ENCODE data around the gene ERBB3. TPM values are rescaled to one million over a fixed set of nuclear protein-coding genes. Genes with fewer than 3 reads are reported as not detected.

ERBB3 gene
- total RNA-seq, 1 experiment from 2014 or later, result 40.6 TPM

- ChIA-PET CTCF (no interaction called here), POLR2A (ENCODE audit: unreplicated experiment) (interaction anchor here (0.6 to 0.7 kb wide), 3 partner anchors 29 to 222 kb away, joined by 4 to 6 read pairs (median 5); partner anchors contain the start of gene MYL6)
- H3K36me3 ChIP-seq (ENCODE audit: low read depth, low read length), result peaks cover 32% of the 10 kb centered on the region
- H3K9me2 ChIP-seq (replicated peaks; ENCODE audit: low read length), result no peaks in the 10 kb centered on the region
- peaks cover 27% of the 10 kb centered on the region for H3K4me1 ChIP-seq (ENCODE audit: insufficient read depth, low read length)
- peak overlapping the region; percentile 84 for H3K9ac ChIP-seq (ENCODE audit: low read length)
- H3K4me3 ChIP-seq (ENCODE audit: low read length), result peak overlapping the region; percentile 96
- no TSS peak for BruUV-seq (replicated peaks)
- ATAC-seq, result peak; percentile 36
- peak overlapping the region; percentile 100 for H3K4me2 ChIP-seq (ENCODE audit: low read length)
- no peaks in the 10 kb centered on the region for H4K20me1 ChIP-seq (ENCODE audit: low read length)
- peak overlapping the region; percentile 85 for H2AFZ ChIP-seq (ENCODE audit: low read length)
- H3K27ac ChIP-seq (ENCODE audit: low read length), result no peak overlapping the region; the same call in 1 of the 2 replicates
- H3K79me2 ChIP-seq (ENCODE audit: low read length), result peaks cover 25% of the 10 kb centered on the region
- intact Hi-C loops (cut with micrococcal nuclease), result no loop called here
- H3K27me3 ChIP-seq (ENCODE audit: low read length), result no peaks in the 10 kb centered on the region
- H3K9me3 ChIP-seq (ENCODE audit: low read length), result no peaks in the 10 kb centered on the region
- peak; percentile 62 for DNase-seq
- TF ChIP-seq EZH2 (IDR thresholded peaks at IDR 0.05; ENCODE audit: low read length, unreplicated experiment) (no peak), CTCF (conservative IDR thresholded peaks at IDR 0.05; ENCODE audit: low read depth, low read length) (no peak), EZH2phosphoT487 (IDR thresholded peaks at IDR 0.05; ENCODE audit: borderline replicate concordance, low read length) (no peak)
- H3F3A ChIP-seq (ENCODE audit: low read length, unreplicated experiment), result no peaks in the 10 kb centered on the region
These were observed 49.4 kb downstream of the ERBB3 start for GRCh38 chr12:56129206-56129941.

GRCh38 chr12:56129942-56130495, 50.1 kb downstream of the ERBB3 start:
- peak overlapping the region; percentile 100 for H3K4me2 ChIP-seq (ENCODE audit: low read length)
- H3F3A ChIP-seq (ENCODE audit: low read length, unreplicated experiment), result no peaks in the 10 kb centered on the region
- no peaks in the 10 kb centered on the region for H3K27me3 ChIP-seq (ENCODE audit: low read length)
- peak overlapping the region; percentile 96; the same call in 1 of the 2 replicates for H3K4me3 ChIP-seq (ENCODE audit: low read length)
- no peak for ATAC-seq
- no peak overlapping the region for H3K27ac ChIP-seq (ENCODE audit: low read length)
- no peaks in the 10 kb centered on the region for H3K9me2 ChIP-seq (replicated peaks; ENCODE audit: low read length)
- no peaks in the 10 kb centered on the region for H4K20me1 ChIP-seq (ENCODE audit: low read length)
- peaks cover 25% of the 10 kb centered on the region for H3K79me2 ChIP-seq (ENCODE audit: low read length)
- H3K9ac ChIP-seq (ENCODE audit: low read length), result no peak overlapping the region
- ChIA-PET CTCF (no interaction called here), POLR2A (ENCODE audit: unreplicated experiment) (interaction anchor here (0.6 kb wide), 1 partner anchor 223 kb away, joined by 5 read pairs; no protein-coding TSS in a partner anchor)
- BruUV-seq (replicated peaks), result no TSS peak
- no peaks in the 10 kb centered on the region for H3K9me3 ChIP-seq (ENCODE audit: low read length)
- no peak overlapping the region for H2AFZ ChIP-seq (ENCODE audit: low read length)
- TF ChIP-seq EZH2phosphoT487 (IDR thresholded peaks at IDR 0.05; ENCODE audit: borderline replicate concordance, low read length), result no peak
- TF ChIP-seq EZH2 (IDR thresholded peaks at IDR 0.05; ENCODE audit: low read length, unreplicated experiment), result no peak
- TF ChIP-seq CTCF (conservative IDR thresholded peaks at IDR 0.05; ENCODE audit: low read depth, low read length), result no peak
- no peak for DNase-seq
- H3K4me1 ChIP-seq (ENCODE audit: insufficient read depth, low read length), result peaks cover 27% of the 10 kb centered on the region
- peaks cover 32% of the 10 kb centered on the region for H3K36me3 ChIP-seq (ENCODE audit: low read depth, low read length)
- intact Hi-C loops (cut with micrococcal nuclease), result no loop called here

DNA sequence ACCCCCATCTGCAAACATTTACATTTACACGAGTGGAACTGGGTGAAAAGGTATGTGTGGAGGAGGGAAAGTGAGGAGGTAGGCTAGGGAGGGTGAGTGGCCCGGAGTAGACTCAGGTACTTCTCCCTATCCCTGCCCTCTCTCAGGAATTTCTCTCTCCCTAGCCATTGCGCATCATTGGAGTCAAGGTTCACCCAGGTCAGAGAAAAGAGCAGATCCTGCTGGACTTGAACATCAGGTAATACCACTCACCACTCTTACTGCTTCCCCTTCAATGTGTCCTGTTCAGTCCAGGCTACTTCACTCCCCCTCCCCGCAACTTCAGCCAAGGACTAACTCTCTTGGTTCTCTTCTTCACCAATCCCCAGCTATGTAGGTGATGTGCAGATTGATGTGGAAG, 50.9 kb downstream of the ERBB3 start:
- H3K4me1 ChIP-seq (ENCODE audit: insufficient read depth, low read length), result peaks cover 27% of the 10 kb centered on the region
- peak overlapping the region; percentile 5; the same call in 1 of the 2 replicates for H3K4me2 ChIP-seq (ENCODE audit: low read length)
- CTCF ChIA-PET, result no interaction called here
- intact Hi-C loops (cut with micrococcal nuclease), result no loop called here
- no peaks in the 10 kb centered on the region for H3K27me3 ChIP-seq (ENCODE audit: low read length)
- TF ChIP-seq EZH2 (IDR thresholded peaks at IDR 0.05; ENCODE audit: low read length, unreplicated experiment), result no peak
- TF ChIP-seq CTCF (conservative IDR thresholded peaks at IDR 0.05; ENCODE audit: low read depth, low read length), result no peak
- no peak for TF ChIP-seq EZH2phosphoT487 (IDR thresholded peaks at IDR 0.05; ENCODE audit: borderline replicate concordance, low read length)
- H3K36me3 ChIP-seq (ENCODE audit: low read depth, low read length), result peaks cover 32% of the 10 kb centered on the region
- DNase-seq, result no peak
- no peaks in the 10 kb centered on the region for H3F3A ChIP-seq (ENCODE audit: low read length, unreplicated experiment)
- POLR2A ChIA-PET (ENCODE audit: unreplicated experiment), result no interaction called here
- peaks cover 25% of the 10 kb centered on the region for H3K79me2 ChIP-seq (ENCODE audit: low read length)
- H3K9ac ChIP-seq (ENCODE audit: low read length), result no peak overlapping the region
- no TSS peak for BruUV-seq (replicated peaks)
- no peaks in the 10 kb centered on the region for H3K9me3 ChIP-seq (ENCODE audit: low read length)
- no peak for ATAC-seq
- no peaks in the 10 kb centered on the region for H3K9me2 ChIP-seq (replicated peaks; ENCODE audit: low read length)
- H3K27ac ChIP-seq (ENCODE audit: low read length), result no peak overlapping the region
- H2AFZ ChIP-seq (ENCODE audit: low read length), result no peak overlapping the region
- H4K20me1 ChIP-seq (ENCODE audit: low read length), result no peaks in the 10 kb centered on the region
- H3K4me3 ChIP-seq (ENCODE audit: low read length), result no peak overlapping the region

Data from PC-3 (cell line).